RPMI8226 (cell line): Measurements from ENCODE around the gene TBX20.
"Not testable (repeated sequence)": the region's sequence is repeated elsewhere in the genome, so short reads cannot be mapped to it uniquely, and the experiment has no call there.

Experiments used
- DNase-seq: peaks from one replicate; pipeline ENCODE4 v3.0.0-alpha.2; 2015

Gene TBX20

DNA sequence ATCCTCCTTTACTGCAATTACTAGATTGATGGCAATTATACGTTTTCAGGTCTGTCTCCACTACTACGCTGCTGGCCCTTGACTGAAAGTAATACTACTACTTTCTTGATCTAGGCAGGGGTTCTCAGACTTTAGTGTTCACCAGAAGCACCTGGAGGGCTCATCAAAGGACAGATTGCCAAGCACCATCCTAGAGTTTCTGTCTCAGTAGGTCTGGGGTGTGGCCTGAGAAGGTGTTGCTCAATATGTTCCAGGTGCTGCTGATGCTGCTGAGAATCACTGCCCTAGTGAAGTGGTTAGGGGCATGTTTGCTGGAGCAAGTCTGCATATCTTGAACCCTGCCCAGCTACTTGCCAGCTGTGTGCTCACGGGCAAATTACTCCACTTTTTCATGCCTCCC lies 37.9 kb downstream of the TBX20 start:
- not testable (repeated sequence) for DNase-seq

DNA sequence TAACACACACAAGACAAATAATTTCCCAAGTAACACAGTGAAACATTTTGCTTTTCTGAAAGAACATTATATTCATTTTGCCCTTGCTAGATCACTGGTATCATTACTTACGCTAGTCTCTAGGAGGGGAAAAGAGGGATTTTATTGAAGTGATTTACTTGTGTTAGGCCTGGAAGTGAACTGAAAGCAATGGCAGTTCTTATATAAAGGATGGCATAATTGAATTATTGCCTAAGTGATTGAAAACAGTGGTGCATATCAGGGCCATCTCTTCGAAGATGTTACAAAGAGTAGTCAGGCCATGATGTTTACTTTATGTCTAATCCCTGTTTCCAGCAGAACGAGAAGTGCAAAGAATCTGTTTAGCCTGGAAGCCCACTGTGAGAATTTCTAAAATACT lies 38.8 kb downstream of the TBX20 start:
- DNase-seq = not testable (repeated sequence)

DNA sequence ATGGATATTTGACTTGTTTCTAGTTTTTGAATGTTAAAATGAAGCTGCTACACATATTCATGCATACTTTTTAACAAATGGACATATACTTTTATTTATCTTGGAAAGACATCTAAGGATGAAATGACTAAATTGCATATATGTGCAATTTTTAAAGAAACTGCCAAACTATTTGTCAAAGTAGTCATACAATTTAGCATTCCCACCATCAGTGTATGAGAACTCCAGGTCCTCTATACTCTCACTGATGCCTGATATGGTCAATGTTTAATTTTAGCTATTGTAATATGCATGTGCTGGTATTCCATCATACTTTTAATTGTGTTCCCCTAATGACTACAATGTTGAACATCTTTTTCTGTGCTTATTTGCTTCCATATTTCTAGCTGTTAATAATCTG lies 47.0 kb downstream of the TBX20 start:
- not testable (repeated sequence) for DNase-seq

DNA sequence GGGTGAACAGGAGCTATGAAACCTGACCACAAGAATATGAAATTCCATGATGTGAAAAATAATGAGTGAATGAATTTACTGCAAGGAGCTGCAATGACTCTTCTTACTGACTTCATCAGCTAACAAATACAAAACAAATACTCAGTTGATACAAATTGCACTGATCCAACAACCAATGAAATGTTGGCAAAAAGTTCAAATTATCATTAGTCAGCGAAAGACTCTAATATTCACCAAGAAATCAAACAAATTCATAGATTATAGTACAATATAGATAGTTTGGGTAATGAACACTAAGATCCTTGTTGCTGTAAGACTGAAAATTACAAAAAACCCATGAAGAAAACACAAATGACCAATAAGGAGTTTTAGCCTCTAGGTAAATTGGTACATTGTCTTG lies 49.0 kb downstream of the TBX20 start:
- not testable (repeated sequence) for DNase-seq

DNA sequence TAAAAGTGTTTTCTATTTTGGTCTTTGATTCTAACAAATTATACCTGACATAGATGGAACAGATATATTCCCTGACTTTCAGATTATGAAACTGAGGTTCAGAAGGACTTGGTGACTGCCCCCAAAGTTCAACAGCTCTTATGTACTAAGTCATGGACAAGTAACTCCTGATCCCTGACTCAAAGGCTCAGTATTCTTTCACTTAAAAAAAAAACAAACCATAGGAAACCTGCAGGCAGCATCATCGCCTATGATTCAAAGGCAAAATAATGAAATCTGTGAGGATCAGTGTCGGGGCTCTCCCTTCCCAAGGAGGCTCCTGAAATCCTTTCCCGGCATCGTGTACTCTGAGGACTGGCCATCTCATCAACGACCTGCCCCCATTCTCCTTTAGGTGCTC lies 49.9 kb downstream of the TBX20 start:
- not testable (repeated sequence) for DNase-seq

DNA sequence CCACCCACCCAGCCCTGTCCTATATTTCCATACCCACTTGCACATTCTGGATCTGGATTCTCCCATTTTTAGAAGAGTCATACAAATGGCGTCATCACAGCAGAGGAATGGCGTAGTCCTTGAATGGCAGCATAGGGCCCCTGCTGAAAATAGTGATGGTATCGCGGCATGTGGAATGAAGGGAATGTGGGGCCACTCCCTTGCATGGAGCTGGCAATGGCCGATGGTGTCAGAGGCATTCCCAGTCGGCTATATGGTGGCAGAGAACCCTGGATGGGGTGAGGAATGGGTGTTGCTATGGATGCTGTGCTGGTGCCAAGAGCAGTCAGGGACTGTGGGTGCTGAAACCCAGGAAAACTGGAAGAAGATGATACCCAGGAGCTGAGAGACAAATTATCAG lies 51.5 kb downstream of the TBX20 start:
- not testable (repeated sequence) for DNase-seq

DNA sequence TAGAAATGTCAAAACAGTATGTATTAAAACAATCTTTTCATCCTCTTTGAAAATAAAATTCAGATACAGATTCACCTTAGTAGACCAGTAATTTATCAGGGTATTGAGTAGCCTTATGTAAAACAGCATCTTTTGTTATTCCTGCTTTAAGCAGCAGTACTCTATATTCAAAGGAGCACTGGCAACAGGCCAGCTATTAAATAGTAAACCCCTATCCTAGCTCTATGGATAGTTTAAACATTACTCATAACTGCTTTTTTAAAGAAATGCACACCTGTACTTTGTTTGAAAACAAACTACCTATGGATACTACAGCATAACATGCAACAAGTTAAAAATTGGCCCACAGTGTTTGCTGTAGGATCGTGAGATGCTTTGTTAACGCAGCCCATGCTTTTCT lies 53.7 kb downstream of the TBX20 start:
- not testable (repeated sequence) for DNase-seq

DNA sequence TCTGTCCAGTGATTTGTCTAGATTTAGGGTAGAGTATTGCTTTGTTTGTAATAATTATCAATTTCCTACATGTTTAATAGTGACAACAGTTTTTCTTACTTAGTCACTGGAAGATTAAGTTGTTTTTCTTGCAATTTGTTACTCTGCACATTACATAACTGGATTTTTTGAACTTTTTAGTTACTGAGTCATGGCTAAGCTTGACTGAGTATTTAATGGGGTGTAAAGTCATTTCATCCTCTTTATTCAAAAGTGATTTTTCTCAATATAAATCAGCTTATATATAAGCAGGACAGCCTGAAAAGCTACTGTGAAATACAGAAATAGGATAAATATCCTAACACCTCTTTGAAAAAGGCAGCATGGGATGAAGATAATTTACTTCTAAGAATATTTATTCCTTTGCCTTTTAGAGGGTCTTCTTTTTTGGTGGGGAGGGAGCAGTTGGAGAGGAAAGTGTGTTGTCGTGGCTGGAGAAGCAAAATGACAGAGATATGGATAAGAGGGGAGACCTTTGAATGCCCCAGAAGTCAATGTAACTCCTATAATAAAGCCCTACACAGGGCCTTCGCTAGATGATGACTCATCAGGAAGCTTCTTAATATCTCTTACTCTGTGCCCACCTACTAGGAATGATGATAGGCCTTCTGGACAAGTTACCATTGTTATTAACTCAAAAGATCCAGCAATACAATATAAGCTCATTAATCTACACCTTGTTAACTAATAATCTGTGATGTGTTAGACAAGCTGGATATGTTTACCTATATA lies 55.3 kb downstream of the TBX20 start:
- not testable (repeated sequence) for DNase-seq

DNA sequence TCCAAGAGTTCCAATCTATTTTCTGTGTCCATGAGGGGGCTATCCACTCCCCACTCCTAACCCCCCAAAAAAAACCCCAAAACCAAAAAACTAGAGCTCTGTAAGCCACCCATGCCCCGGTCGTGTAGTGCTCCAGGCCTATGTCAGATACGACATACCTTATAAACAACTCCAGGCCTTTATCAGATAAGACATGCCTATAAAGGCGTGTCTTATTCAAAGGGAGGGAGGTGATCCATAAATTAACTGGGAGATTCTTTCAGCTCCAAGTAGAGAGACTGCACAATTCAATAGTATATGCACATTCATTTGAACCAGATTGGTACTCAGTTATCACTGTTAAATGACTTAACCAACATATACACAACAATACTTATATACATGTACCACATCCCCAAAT lies 62.3 kb downstream of the TBX20 start:
- DNase-seq = not testable (repeated sequence)

DNA sequence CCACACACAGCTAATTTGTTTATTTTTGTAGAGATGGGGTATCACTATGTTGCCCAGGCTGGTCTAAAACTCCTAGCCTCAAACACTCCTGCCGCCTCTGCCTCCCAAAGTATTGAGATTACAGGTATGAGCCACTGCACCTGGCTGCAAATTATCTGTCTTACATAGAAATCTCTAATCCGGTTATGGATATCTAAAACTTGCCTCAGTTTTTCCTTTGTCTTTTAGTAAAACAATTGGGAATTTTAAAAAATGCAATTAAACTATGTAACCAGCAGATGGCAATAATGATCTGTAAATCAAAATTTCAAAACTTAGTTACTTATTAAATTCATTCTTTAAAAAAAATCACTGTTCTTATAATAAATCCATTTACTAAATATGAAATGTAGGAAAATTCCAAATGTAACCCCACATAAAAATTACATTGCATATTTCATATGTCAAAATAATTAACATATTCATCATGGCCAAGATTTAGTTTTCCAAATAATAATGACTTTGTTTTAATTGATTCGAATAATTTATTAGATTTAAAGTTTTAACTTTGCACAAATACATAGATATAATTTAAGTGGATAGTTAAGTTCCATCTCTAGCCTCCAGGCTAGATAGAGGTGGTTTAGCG lies 63.6 kb downstream of the TBX20 start:
- DNase-seq = not testable (repeated sequence)

DNA sequence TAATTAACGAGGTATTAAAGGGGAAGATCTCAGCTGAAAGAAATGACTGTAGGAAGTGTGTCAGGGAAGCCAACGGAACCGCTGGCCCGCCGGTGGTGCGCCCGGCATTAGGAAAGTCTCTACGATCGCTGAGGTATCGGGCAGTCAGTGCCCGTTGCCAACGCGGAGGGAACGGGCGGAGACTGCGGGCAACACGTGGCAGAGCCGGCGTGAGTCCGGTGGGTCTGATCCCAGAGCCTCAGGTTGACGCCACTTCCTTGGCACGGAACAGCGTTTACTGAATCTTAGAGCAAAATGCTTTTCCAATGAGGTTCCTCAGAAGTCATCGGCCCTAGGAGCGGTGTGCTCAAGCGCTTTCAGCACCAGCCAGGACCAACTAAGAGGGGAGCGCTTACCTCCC lies 67.1 kb downstream of the TBX20 start:
- not testable (repeated sequence) for DNase-seq

DNA sequence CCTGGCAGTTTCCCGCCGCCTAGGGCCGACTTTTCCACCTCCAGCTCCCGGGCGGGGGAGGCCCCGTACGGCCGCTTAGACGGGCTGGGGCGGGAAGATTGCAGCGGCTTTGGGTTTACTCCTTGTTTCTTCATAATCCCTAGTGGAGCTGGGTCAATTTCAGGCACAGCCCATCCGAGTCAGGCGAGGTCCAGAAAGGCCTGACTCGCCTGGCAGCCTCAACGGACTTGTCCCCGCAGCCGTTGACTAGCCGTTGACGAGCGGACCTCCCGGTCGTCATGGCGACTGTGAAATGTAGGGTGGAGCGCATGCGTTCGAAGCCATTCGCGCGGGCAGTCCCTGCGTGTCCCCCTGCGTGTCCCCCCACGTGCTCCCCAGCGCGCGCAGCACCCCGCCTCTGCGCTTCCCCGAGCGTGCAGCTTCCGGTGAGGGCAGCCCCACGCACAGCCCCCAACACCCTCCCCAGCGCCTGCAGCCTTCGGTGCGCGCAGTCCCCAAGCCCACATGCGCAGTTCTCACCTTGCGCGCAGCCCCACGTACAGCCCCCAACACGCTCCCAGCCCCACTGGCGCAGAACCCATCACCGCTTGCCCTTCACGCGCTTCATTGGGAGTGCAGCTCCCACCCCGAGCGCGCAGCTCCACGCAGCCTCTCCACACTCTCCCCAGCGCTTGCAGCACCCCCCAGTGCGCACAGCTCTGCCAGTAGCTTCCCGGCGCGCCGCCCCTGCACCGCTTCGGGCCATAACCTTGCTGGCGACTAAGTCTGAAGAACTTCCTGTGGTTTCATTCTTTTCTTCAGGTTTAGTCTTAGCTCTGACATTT lies 67.8 kb downstream of the TBX20 start:
- DNase-seq = no peak

DNA sequence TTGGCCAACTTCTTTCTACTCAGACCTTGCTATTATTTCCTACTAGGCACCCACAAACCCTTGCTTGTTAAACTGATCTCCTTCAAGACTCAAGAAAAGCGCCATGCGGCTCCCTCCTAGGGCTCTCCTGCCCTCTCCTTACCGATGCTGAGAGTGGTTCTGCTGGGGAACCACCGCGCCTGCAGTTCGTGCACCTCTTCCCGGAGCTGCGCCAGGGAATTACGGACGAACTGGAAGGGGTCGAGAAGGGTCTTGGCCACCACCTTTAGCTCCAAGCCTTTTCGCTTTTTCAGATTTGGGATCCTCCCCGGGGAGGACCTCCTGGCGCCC lies 68.4 kb downstream of the TBX20 start:
- DNase-seq = not testable (repeated sequence)

DNA sequence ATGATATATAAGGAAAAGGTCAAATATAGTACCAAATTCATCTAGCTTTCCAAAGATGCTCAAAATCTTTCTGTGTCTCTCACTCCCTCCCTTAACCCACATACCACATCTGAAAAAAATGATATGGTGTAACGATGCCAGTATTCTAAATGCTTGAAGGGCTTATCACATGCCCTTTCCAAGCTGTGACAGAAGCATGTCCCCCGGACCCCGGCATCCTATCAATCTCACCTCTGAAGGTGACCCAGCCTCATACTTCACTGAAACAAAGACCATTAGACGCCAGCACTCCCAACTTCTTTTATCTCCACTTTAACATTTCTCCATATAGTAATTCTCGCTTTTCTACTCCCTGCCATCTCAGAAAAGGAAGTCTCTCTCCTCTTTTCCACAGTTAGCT lies 68.9 kb downstream of the TBX20 start:
- DNase-seq = not testable (repeated sequence)

DNA sequence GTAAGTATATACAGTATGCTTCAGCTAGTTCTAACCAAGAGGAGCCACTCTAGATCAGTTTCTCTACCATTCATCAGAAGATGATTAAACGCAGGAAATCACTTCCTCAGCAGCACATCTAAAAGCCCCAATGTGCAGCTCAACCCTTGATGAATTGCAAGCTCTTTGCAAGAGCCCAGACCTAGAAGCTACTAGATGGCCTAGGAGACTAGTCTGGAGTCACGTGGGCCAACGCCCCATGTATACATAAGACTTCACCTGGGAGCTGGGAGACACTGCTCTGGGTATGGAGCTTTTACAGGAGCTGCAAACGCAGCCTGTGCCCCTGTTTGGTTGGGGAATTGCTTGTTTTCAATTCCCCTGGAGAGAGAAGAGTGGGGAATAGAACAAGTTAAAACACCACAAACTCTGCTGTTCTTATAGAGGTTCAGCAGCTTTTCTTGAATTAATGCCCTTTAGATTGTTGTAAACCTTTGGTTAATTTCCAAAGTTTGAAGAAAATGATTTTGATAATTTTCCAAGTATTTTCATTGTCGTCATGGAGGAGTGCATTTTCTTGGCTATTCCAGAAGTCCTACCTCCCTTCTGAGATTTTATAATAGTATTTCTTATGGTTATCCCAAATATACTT lies 69.9 kb downstream of the TBX20 start:
- DNase-seq = not testable (repeated sequence)

DNA sequence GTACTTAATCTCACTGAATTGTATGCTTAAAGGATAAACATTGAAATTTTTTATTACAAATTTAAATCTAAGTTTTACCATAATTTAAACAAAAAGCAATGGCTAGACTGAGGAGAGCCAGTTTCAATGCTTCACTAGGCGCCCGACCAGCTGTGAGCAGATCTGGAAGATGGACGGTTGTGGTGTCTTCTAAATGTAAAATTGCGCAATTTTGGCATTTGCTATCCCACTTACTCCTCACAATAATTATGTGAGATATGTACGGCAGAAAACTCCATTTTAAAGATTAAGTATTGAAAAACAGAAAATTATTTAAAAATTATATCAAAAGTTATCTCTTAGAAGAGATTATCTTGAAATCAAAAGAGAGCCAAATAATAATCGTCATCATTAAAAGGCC lies 73.2 kb downstream of the TBX20 start:
- DNase-seq = not testable (repeated sequence)

DNA sequence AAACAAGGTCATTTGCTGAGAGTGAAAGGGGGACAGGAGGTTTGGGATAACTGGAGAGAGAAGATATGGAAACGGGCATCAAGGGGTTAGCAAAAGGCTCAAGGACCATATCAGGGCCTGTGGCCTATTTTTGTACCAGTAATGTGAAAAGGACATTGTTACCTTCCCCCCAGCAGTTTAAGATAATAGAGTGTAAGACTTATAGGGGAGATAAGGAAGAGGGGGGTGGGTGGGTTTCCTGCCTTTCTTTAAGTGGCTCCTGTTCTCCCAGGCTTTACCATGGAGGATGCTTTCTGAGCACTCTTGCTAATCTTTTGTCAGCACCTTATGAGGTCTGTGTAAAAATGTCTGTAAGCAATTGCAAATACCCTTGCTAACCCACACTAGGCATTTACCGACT lies 80.7 kb downstream of the TBX20 start:
- DNase-seq = not testable (repeated sequence)

DNA sequence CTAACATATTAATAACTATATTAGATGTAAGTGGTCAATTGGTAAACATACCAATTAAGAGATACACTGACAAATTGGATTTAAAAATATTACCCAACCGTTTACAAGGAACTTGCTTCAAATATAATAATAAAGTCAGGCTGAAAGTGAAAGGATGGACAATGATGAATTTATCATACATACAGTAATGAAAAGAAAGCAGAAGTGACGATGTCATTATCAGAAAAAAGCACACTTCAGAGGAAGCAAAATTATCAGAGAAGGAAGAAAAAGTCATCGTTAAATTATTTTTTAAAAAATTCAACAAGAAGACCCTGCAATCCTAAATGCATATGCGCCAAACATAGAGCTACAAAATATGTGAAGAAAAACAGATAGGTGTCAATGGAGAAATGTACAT lies 81.8 kb downstream of the TBX20 start:
- DNase-seq = not testable (repeated sequence)

DNA sequence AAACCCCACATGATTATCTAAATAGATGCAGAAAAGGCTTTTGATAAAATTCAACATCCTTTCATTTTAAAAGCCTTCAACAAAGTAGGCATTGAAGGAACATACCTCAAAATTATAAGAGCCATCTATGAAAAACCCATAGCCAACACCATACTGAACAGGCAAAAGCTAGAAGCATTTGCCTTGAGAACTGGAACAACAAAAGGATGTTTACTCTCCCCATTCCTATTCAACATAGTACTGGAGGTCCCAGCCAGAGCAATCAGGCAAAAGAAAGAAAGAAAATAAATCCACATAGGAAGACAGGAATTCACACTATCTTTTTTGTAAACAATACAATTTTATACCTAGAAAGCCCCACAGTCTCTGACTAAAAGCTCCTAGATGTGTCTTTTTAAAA lies 86.2 kb downstream of the TBX20 start:
- DNase-seq = not testable (repeated sequence)

DNA sequence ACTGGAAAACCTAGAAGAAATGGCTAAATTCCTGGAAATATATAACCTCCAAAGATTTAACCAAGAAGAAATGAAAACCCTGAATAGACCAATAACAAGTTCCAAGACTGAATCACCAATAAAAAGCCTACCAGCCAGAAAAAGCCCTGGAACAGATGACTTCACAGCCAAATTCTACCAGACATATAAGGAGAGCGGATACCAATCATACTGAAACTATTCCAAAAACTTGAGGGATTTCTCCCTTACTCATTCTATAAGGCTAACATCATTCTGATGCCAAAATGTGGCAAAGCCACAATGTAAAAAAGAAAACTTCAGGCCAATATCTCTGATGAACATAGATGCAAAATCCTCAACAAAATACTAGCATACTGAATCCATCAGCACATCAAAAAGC lies 86.7 kb downstream of the TBX20 start:
- DNase-seq = not testable (repeated sequence)

DNA sequence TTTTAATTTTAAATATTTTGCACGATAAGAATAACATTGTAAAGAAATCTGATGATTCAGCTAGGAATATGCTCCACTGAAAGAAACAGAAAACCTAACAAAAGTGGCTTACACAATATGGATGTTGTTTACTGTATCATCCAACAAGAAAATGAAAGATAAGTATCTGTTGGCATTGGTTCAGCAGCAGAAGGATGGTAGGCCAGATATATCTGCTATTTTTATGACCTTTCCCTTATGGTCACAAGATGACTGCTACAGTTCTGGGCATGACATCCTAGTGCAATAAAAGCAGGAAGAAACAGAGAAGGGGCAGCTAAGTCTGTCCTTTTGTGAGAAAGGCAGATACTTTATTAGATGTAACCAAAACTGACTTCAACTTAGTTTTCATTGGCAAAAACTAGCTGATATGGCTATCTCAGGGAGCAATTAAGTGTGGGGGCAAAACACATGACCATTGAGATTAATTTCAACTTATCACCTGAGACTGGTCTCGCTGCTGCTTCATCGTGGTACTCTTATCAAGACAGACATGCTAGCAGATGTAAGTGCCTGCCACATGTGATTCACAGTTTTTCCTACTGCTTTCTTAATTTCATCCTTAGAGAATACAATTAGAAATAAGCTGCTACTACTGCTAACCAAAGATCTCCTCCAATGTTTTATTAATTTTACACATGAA lies 92.7 kb downstream of the TBX20 start:
- DNase-seq = not testable (repeated sequence)
